ENCODE data around the gene LAPTM4A. TPM values are rescaled to one million over a fixed set of nuclear protein-coding genes. Genes with fewer than 3 reads are reported as not detected.

LAPTM4A gene
- total and polyA plus RNA-seq, 8 donors = 38.5 to 238 (median 92.4) TPM

DNA sequence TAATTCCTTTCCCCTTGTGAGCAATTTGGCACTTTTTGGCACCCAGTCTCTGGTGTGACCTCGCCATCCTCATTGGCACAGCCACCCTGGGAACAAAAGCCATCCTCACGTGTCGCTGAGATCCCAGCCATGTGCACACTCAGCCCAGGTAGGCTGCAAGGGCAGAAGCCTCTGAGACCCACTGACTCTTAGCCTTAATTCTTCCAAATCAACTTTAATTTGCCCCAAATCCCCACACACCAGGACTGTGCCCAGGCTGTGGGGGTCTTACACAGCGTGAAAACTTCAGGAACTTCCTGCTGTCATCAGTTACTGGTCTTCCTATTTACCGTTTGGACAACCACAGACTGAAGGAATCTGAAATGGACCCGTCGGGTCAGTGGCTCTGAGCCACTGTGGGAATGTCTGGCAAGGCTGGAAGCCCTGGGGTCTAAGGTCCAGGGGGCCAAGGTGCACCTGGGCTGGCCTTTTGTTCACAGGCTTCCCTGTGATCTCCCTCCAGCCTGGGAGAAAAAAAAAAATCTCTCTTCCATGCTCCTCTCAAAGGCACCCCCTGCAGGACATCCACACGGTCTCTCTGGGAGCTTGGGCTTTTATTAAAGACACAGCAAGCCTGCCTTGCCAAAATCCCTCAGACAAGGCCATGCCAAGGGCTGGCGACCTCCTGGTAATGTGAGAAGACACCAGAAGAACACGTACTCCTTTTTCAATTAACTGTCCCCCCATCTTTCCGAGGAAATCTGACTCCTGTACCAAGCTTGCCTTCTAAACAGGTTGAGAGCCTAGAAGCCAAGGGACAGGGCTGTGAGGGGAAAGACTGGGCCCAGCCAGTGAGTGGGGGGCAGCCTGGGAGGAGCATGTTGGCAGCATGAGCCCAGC is 42.1 kb upstream of the LAPTM4A start:
- intact Hi-C loops (cut with DNase I; ENCODE audit: low total_unique reads) = loop anchor here (5.0 kb wide), 1 partner anchor 81 kb away; the partner anchor contains the start of gene MATN3

DNA sequence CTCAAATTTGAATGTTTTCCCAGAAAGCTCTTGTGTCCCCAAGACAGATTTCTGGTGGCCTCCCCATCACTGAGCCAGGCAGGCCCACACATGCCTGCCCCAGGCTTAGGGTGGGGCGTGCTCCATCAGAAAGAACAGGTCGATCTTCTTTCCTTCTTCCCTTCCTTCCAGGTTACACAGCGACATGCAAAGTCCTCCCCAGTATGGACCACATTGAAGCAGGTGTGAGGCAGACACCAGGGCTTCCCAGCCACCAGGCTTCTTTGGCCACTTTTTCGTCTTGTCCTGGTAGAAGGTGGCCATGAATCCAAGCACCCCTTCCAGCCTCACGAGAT is 41.4 kb upstream of the LAPTM4A start:
- no peak overlapping the region for H3K27ac ChIP-seq
- 82 to 92% (median 88%) methylated on average over 4 to 5 of the region's 5 CpGs for WGBS, 5 donors
- H3K36me3 ChIP-seq = no peaks in the 10 kb centered on the region
- peaks cover 0 to 25% (median 11%) of the 10 kb centered on the region in 4 donors for H3K4me1 ChIP-seq
- no peaks in the 10 kb centered on the region for H3K27me3 ChIP-seq
- no peak overlapping the region for H3K4me3 ChIP-seq
- H3K9me3 ChIP-seq = no peaks in the 10 kb centered on the region
- intact Hi-C loops (cut with DNase I; ENCODE audit: low total_unique reads) = loop anchor here (5.0 kb wide), 1 partner anchor 81 kb away; the partner anchor contains the start of gene MATN3
- no peak for DNase-seq
- TF ChIP-seq, protein P1, sequence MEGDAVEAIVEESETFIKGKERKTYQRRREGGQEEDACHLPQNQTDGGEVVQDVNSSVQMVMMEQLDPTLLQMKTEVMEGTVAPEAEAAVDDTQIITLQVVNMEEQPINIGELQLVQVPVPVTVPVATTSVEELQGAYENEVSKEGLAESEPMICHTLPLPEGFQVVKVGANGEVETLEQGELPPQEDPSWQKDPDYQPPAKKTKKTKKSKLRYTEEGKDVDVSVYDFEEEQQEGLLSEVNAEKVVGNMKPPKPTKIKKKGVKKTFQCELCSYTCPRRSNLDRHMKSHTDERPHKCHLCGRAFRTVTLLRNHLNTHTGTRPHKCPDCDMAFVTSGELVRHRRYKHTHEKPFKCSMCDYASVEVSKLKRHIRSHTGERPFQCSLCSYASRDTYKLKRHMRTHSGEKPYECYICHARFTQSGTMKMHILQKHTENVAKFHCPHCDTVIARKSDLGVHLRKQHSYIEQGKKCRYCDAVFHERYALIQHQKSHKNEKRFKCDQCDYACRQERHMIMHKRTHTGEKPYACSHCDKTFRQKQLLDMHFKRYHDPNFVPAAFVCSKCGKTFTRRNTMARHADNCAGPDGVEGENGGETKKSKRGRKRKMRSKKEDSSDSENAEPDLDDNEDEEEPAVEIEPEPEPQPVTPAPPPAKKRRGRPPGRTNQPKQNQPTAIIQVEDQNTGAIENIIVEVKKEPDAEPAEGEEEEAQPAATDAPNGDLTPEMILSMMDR (IDR thresholded peaks at IDR 0.05) = no peak
- TF ChIP-seq POLR2AphosphoS5 (IDR thresholded peaks at IDR 0.05) (no peak), POLR2A (IDR thresholded peaks at IDR 0.05) (no peak), EP300 (IDR thresholded peaks at IDR 0.05) (no peak)

More for the DNA sequence above, 42.1 kb upstream of the LAPTM4A start:
- peak; percentile 69 to 89 for DNase-seq
- Histone ChIP-seq H3K9me3 (no peaks in the 10 kb centered on the region), H3K36me3 (no peaks in the 10 kb centered on the region), H3K27me3 (no peaks in the 10 kb centered on the region), H3K4me3 (no peak overlapping the region), H3K27ac (no peak overlapping the region), H3K4me1 (peaks cover 0 to 30% (median 11%) of the 10 kb centered on the region in 4 donors)
- TF ChIP-seq, protein P1 (IDR thresholded peaks at IDR 0.05) = peak in 5 of 7 experiments; percentile 16 to 67 (median 48)
- no peak for TF ChIP-seq POLR2A (IDR thresholded peaks at IDR 0.05)
- WGBS, 5 donors = 38 to 54% (median 42%) methylated on average over 10 to 11 of the region's 11 CpGs

DNA sequence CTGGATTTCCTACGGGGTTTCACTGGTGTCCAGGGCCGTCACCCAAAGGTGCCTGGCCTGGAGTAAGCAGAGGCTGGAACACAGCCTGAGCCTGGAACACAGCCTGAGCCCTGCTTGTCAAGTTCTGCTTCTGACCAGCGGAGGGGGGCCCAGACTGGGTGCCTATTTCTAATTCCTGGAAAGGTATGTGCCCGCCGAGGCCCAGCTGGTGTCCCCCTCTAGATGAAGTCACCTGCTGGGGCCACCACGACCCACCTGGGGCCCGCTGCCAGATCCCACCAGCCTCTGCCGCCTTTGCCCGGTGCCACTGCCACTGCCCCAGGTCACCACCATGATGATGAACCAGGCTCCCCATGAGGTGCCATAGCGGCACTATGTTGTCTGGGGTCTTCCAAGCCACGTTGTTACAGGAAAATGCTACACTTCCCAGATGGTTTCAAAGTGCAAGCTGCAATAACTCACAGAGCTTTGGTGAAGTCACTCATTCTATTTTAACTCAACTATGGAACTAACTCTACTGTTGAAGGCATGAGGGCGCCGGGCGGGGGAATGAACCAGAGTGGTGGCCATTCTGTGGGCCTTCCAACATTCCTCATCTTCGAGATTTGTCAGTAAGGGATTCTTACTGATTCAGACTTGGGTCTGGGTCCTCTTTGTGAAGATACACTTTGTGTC is 40.9 kb upstream of the LAPTM4A start:
- 87 to 91% (median 88%) methylated on average over 15 of the region's 15 CpGs for WGBS, 5 donors
- intact Hi-C loops (cut with DNase I; ENCODE audit: low total_unique reads) = loop anchor here (5.0 kb wide), 1 partner anchor 80 kb away; the partner anchor contains the start of gene MATN3
- H3K4me1 ChIP-seq = peaks cover 0 to 24% (median 11%) of the 10 kb centered on the region in 4 donors
- H3K9me3 ChIP-seq = no peaks in the 10 kb centered on the region
- no peaks in the 10 kb centered on the region for H3K27me3 ChIP-seq
- no peaks in the 10 kb centered on the region for H3K36me3 ChIP-seq
- no peak for DNase-seq
- peak overlapping the region in 3 of 5 donors; percentile 47 to 69 (median 55) for H3K27ac ChIP-seq
- no peak overlapping the region for H3K4me3 ChIP-seq
- TF ChIP-seq EP300 (IDR thresholded peaks at IDR 0.05) (no peak), POLR2A (IDR thresholded peaks at IDR 0.05) (no peak), POLR2AphosphoS5 (IDR thresholded peaks at IDR 0.05) (no peak)
- TF ChIP-seq, protein P1 (IDR thresholded peaks at IDR 0.05) = no peak

DNA sequence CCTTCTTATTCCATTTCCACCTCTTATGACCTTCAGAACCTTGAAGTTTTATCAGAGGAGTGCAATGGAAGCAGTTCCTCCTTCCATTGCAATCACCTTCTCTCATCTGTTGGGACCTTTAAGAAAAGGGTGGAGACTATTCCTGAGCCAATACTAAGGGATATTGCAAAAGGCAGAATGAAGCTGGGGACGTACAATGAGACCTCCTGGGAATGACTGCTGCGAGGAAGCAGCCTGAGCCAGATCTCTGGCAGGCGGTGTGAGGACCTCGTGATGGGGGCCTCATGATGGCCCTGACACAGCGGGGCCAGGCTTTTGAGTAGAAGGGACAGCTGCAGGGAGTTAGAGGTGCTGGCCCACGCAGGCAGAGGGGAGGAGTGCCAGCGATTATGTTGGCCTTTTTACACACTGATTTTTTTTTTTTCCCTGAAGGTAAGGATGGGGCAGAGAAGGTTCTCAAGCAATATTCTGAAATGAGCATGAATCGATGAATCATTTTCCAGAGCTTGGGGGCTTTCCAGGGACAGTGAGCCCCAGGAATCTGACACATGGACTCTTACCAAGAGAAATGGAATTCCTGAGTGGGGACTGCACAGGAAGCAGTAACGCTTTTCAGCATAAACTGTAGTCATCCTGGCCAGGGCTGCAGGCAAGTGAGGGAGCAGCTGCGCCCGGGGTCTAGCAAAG is 40.0 kb upstream of the LAPTM4A start:
- intact Hi-C loops (cut with DNase I; ENCODE audit: low total_unique reads) = loop anchor here (5.0 kb wide), 1 partner anchor 79 kb away; the partner anchor contains the start of gene MATN3
- Histone ChIP-seq H3K27me3 (no peaks in the 10 kb centered on the region), H3K9me3 (no peaks in the 10 kb centered on the region), H3K36me3 (no peaks in the 10 kb centered on the region), H3K27ac (peak overlapping the region in 4 of 5 donors; percentile 27 to 69 (median 51)), H3K4me3 (no peak overlapping the region), H3K4me1 (peaks cover 0 to 24% (median 11%) of the 10 kb centered on the region in 4 donors)
- no peak for TF ChIP-seq EP300 (IDR thresholded peaks at IDR 0.05)
- TF ChIP-seq POLR2A (IDR thresholded peaks at IDR 0.05) = no peak
- peak in 2 of 3 donors; percentile 8 to 24 for TF ChIP-seq POLR2AphosphoS5 (IDR thresholded peaks at IDR 0.05)
- peak in 1 of 2 donors; percentile 75 for DNase-seq
- WGBS, 5 donors = 22 to 55% (median 49%) methylated on average over 11 of the region's 11 CpGs

Measured in stomach (tissue), 9 donors.